GM21423 (cell line): ENCODE measurements around the gene PPM1H.
"Not testable (repeated sequence)": the region's sequence is repeated elsewhere in the genome, so short reads cannot be mapped to it uniquely, and the experiment has no call there.

Source experiments
- ATAC-seq: cut with Tn5 transposase; IDR thresholded peaks from one replicate; pipeline ENCODE4 v1.9.1; 2021; ENCODE audit warnings: mild to moderate bottlenecking, moderate library complexity; ENCODE audit not compliant: unreplicated experiment

PPM1H gene

DNA sequence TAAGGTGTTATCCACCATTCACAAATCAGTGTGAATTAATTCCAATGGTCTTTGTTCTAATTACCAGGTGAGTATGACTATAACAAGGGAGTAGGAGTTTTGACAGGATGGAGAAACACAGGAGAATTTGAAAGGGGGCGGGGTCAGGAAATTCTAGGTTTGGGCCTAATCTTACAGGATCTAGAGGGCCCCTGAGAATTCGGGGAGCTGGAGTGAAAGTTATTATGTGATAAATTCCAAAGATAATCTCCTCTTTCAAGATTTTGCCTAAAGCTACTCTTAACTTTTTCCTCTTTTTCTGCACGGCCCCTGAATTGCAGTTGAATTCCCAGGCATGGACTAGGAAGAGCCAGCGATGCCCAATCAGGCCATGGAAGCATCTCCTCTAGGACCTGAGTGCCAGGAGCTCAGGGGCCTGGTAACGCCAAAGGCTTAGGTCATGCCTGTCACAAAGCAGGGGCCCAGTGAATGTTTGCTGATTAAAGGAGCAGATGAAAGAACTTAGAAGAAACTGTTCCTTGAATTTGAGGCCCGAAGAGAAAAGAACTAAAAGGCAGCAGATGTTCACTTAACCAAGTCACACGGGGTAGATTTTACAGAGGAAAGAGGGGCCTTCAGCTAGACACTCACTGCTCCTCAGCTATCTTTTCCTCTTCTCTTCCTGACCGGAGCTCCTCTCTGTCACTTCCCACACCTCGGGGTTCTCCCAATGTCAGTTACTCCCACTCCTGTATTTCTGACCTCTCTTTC lies 195.5 kb downstream of the PPM1H start:
- ATAC-seq = no peak

DNA sequence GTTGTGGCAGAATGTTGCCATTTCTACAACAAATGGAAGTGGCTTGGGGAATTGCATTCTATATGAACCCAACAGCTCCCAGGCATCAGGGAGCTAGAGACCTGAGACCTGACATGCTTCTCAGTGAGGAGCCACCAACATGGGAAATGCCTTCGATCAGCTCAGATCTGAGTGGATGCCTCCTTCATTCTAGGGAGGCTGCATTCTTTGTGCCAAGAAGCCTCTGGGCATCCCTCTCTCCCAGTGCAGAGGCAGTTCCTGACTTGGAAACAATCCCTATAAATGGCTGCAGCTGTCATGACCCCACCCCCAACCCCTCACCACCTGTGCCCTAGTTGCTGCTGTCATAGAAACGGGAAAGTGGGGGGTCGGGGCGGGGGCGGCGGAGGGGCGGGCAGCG lies 196.3 kb downstream of the PPM1H start:
- no peak for ATAC-seq

DNA sequence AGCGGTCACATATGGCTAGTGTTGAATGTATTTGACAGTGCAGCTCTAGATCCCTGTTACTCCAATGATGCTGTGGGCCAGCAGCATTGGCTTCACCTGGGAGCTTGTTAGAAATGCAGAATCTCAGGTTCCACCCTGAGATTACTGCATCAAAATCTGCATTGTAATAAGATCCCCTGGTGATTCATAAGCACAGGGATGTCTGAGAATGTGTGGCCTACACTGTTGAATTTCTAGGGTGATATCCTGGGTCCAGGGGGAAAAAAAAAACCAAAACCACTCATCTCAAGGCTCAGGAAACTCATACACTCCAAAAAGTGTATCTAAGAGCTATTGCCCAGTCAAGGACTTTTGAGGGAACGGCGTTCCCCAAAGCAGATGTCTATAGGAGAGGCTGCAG lies 196.8 kb downstream of the PPM1H start:
- no peak for ATAC-seq

DNA sequence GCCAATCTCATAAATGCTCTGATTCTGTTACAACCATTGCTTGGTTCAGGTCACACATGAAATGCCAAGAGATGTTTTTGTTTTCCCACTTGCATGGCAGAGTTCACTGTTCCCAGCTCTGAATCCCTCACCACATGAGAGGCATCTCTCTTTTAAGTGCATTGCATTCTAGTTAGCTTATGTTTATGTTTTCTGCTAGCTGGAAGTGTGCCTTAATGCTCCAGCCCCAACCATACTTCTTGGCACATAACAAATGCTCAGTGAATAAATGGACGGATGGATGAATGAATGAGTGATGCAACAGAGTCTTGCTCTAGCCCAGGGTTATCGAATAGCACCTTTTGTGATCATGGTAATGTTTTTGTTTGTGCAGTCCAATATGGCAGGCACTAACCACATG lies 197.3 kb downstream of the PPM1H start:
- no peak for ATAC-seq

DNA sequence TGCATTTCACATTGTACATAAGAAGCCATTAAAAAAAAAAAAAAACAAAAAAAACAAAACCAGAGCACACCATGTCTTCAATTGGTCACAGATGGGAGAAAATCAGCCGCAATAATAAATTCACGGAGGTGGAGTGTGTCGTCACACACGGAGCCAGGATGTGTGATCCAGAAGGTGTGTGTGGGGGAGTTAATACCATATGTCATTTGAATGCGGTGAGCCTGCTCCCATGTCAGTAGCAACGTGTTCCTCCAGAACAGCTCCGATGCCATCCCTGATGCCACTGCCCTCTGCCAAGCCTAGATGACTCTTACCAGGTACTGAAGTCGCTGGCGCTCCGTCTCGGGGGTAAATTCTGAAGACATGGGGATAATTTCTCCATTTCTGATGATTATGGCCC lies 197.8 kb downstream of the PPM1H start:
- ATAC-seq = no peak

DNA sequence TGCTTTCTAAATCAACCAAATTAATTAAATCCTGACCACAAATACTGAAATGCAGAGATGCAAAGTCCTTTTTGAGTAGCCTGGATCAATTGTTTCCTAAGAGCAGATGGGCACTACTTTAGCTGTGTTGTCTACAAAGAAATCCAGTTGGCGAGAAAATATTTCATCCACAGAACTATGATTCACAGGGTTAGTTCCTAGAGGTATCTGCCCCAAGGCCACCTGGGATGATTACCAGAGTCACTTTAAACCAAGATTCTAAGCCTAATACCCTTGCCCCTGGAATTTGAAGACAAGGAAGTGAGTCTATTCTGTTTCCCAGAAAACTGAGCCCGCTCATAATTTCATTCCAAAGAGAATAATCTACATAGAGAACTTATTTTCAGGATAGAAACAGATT lies 198.4 kb downstream of the PPM1H start:
- ATAC-seq = no peak

DNA sequence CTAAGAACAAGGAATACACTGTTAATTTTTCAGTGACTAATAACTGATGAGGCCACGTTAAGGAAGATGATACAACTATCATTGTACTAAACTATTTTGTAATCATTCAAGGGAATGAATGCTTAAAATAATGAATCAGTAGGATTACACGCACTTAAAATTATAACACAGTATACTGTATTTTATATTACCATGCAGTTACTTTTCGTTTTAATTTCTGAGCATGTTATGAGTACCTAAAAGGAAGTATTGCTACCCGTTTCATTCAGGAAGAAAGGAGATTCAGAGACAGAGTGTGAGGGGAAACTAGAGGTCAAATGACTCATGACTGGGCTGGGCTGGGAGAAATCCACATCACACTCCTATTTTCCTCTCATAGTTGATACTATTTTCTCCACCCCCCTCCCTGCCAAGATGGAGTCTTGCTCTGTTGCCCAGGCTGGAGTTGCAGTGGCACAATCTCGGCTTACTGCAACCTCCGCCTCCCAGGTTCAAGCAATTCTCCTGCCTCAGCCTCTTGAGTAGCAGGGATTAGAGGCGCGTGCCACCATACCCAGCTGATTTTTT lies 202.0 kb downstream of the PPM1H start:
- ATAC-seq = no peak

DNA sequence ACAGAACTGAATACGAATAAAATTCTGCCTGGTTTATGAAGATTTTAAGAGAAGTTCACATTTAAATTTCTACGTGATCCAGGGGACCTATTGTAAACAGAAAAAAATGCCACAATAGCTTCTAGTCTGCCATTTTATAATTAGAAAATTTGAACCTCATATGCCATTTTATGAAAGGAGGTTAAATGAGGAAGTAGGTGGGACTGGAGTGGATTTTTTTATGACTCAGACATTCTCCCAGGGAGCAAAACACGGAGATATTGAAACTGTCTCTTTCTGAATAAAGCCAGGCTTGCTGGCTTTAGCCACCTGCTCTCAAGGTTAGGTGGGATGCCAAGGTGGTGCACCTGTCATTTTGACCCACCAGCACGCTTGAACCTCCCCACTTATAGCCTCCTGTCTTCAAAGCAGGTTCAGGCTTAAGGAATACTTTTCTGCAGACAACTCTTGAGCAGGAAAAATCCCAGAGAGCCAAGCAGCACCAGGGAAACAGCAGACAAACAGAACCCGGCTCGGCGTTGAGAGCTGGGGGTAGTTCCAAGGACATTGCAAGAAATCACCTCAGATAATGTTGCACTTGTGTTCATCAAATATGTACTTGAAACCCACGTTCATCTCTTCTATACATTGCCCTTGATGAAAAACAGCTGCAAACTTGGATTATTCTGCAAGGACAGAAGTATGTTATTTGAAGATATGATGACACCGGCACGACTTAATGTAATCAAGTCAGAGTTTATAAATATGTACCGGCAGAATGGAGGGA lies 203.7 kb downstream of the PPM1H start:
- no peak for ATAC-seq

DNA sequence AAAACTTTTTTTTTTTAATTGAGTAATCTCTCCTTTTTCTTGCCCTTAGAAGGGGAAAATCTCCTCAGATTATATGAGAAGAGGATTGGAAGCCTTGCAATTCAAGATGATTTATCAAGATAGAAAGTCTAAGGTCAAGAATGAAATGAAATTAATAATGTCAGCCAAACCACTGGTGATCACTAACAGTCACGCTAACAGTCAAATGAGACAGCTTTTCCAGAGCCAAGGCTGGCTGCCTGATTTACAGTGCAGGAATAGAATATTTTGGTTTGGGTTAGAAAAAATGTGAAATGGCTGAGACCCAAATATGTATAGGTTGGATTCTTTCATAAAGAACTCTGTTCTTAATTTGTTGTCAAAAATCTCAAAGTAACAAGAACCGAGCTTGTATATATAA lies 204.3 kb downstream of the PPM1H start:
- ATAC-seq = no peak

DNA sequence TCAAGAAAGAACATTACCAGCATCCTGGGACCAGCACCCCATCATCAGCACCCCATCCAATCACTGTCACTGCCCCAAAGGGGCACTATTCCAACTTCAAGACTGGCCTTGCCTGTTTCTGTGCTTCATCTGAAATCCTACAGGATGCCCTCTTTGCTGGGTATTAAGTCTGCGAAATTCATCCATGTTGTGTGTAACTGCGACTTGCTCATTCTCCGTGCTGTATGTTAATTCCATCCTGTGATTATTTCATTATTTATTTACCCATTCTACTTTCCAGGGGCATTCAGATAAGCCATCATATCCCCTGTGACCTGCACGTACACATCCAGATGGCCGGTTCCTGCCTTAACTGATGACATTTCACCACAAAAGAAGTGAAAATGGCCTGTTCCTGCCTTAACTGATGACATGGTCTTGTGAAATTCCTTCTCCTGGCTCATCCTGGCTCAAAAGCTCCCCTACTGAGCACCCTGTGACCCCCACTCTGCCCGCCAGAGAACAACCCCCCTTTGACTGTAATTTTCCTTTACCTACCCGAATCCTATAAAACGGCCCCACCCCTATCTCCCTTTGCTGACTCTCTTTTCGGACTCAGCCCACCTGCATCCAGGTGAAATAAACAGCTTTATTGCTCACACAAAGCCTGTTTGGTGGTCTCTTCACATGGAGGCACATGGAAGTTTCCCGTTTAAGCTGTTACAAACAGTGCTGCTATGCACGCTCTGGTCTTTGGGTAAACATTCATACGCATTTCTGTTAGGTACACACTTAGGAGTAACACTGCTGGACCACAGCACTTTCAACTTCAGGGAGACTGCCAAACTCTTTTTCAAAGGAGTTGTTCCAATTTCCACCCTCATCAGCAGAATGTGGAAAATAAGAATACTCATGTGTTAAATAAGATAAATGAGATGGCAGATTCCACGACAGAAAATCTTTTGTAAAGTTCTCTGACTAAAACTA lies 205.1 kb downstream of the PPM1H start:
- ATAC-seq = not testable (repeated sequence)

DNA sequence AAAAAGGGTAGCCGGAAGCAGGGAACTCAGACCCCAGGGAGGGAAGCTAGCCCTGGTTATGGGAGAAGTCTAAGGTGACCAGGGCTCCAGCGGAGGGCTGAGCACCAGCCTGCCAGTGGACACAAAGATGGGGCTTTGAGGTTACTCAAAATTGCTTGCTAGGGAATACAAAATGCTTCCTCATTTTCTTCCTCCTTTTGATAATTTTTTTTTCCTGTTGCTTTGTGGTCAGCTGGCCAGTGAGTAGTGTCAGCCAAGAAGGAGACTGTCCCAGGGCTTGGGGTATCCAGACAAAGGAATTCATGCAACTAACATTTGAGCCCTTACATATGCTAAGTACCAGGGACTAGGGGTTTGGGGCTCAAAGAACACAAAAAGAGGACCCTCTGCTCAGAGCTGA lies 206.2 kb downstream of the PPM1H start:
- no peak for ATAC-seq

DNA sequence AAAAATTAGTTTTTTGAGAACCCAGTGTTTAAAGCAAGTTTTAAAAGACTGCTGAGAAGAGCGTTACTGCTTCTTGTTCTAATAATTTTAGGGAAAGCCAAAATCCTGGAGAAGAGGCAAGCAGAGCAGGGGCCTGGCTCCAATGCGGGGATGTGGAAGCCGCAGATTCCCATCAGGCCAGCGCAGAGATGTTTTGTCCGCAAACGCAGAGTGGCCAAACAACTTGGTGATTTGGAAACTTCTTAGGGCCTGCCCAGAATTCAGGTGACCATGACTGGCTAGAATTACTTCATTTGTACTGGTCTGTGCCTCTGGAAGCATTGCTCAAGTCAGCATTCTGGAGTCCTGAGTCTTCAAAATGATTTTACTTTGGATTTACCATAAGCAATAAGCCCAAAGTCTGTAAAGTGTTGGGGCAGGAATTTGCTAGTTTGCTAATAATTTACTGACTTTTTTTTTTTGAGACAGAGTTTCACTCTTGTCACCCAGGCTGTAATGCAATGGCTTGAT lies 208.4 kb downstream of the PPM1H start:
- ATAC-seq = no peak

DNA sequence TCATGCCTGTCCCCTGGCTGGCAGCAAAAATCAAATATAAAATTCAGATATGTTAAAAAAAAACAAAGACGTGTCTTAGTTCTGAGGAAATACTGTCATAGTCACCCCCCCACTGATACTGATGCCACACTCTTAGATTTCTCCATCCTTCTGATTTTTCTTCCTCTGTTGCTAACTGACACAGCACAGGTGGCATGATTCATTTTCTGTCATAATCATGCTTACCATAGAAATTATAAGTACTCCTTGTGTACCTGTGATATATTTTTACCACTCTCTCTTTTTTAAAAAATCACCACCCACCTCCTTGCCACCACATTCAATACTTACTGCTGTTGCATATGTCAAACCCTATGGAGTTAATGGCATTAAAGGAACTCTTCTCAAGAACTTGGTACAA lies 209.2 kb downstream of the PPM1H start:
- ATAC-seq = no peak

DNA sequence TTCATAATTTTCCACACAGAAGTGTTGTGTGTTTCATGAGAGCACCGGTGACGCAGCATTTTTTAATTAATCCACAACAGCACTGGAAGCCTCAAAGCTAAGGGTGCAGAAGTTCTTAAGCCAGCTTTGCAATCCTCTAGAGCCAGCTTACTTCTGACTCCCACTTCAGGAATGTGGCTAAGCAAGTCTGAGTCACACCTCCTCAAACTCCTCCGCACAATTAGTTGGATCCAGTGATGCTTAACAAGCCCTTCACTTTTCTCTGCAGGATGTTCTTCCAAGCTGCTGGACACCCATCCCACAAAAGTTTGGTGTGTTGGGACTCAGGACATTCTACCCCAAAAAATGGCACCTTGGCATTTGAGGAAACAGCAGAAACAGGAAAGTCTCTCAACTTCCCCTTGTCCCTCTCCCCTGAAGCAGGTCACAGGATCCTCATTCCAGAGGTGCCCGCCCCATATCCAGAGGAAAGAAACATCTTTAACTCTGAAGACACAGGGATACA lies 210.0 kb downstream of the PPM1H start:
- ATAC-seq = no peak

DNA sequence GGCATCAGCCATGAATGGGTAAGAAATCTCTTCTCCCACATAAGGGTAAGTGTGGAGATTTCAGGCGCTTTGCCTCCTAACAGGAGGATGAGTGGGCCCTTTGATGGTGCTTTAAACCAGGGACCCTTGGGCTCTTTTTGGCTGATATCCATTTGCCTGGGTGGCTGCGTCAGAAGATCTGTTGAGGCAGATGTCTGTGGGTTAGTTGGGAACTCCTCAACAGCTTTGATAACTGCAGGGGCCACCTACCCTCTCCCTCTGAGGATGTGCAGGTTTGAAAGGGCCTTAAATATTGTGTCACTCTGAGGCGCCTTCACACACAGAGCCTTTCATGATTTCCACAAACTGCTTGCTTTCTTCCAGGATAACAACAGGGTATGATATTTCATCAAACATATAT lies 210.7 kb downstream of the PPM1H start:
- no peak for ATAC-seq

DNA sequence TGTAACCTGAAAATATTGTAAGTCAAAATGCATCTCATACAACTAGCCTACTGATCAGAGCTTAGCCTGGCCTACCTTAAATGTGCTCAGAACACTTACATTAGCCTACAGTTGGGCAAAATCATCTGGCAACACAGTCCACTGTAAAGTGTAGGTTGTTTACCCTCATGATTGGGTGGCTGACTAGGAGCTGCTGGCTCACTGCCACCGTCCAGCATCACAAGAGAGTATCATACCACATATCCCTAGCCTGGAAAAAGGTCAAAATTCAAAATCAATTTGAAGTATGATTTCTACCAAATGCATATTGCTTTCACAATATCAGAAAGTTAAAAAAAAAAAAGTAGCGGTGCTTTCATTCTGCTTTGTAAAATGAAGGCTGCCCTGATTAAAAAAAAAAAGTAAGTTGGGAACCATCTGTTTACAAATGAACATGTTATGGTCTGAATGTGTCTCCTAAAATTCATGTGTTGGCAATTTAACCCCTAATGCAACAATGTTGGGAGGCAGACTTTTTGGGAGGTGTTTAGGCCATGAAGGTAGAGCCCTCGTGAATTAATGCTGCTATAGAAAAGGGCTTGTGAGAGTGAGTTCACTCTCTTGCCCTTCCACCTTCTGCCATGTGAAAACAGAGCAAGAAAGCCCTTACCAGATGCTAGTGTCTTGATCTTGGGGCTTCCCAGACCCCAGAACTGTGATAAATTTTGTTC lies 211.8 kb downstream of the PPM1H start:
- ATAC-seq = no peak

DNA sequence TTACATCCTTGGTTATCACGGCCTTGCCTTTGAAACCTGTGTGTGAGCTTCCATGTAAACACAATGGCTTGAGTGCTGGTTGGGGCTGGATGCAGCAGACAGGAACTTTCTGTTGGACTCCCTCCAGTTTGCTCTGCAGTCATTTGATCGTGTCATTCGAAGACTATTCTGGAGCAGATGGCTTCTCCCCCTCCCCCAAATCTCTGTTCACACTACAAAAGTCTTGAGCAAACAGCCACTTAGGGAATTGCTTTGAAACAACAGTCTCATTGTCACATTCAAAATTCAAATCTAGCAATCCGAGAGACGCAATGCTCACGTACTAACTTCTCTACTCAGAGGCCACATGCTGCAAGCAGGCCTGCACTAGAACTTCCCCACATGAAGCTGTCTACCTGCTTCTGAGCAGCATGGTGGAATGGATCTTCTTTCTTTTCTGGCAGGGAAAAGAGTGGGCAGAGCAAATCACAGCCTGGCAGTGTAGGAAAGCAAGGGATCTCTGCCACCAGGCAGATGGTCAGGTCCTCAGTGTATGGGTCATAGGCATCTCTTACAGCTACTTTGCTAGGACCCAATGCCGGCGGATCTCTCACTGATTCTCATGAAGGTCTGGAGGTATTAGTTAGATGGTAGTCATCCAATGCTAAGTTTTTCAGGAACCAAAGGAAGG lies 214.2 kb downstream of the PPM1H start:
- ATAC-seq = no peak

DNA sequence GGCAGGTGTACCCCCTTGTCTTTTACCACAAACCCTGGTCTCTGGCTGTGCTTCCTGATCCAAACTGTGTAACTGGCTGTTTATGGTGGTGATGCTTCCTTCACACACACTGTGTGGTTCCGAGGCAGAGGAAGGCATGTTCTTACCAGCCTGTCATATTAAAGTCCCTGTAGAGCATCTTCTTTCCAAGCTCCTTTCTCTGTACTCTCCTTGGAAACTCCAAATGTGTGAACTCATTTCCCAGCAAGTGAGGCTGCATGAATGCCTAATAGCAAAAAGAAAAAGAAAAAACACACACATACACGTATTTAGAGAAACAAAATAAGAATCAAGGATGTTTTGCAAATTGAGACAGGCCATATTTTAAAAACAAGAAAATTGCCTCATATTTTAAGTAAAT lies 214.9 kb downstream of the PPM1H start:
- ATAC-seq = no peak

DNA sequence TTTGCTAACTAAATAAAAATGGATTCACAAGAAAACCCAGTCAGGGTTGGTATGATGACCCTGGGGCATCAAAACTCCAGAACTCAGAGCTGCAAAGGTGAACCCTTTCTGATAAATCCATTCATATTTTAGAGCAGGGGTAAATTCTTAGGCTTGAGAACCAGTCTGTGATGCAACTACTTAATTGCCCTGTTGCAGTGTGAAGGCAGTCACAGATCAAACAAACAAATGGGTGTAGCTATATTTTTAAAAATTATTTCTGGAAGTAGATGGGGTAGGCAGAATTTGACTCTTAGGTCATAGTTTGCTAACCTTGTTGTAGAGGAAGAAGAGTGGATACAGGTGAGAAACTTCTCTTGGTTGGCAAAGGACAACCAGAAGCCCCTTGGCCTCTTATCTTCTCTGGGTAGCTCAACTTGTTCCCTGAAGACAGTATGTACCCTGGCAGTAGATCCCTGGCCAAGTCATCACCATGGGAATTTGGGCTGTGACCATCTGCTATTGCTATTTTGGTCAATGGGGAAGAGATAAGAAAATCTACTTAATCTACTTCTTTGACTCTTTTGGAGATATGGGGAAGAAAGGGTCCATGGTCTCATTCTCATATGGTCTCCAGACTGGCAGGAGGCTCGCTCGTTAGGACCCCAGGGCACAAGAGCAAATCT lies 216.1 kb downstream of the PPM1H start:
- ATAC-seq = no peak
